HG03521 (cell line): ENCODE measurements around the gene FANK1.
"Not testable (repeated sequence)": the region's sequence is repeated elsewhere in the genome, so short reads cannot be mapped to it uniquely, and the experiment has no call there.

ENCODE experiments used
- ATAC-seq: cut with Tn5 transposase; IDR thresholded peaks from one replicate; pipeline ENCODE4 v1.9.1; 2021; ENCODE audit warnings: mild to moderate bottlenecking, moderate library complexity; ENCODE audit not compliant: unreplicated experiment

Gene FANK1

GRCh38 chr10:126016882-126017281 lies 120.5 kb downstream of the FANK1 start:
- no peak for ATAC-seq

GRCh38 chr10:126017961-126018560 lies 121.7 kb downstream of the FANK1 start:
- ATAC-seq, result no peak

- no peak for ATAC-seq
These were observed 125.6 kb downstream of the FANK1 start for GRCh38 chr10:126021833-126022500.

GRCh38 chr10:126022841-126023240 lies 126.5 kb downstream of the FANK1 start:
- no peak for ATAC-seq

GRCh38 chr10:126027692-126028091 lies 131.3 kb downstream of the FANK1 start:
- ATAC-seq, result no peak

GRCh38 chr10:126029999-126030398 lies 133.6 kb downstream of the FANK1 start:
- ATAC-seq, result no peak

- no peak for ATAC-seq
These were observed 138.2 kb downstream of the FANK1 start for GRCh38 chr10:126034586-126034985.

- no peak for ATAC-seq
These were observed 140.2 kb downstream of the FANK1 start for GRCh38 chr10:126036515-126036914.

- ATAC-seq, result no peak
These were observed 141.6 kb downstream of the FANK1 start for GRCh38 chr10:126037946-126038345.

GRCh38 chr10:126041117-126041516 lies 144.8 kb downstream of the FANK1 start:
- no peak for ATAC-seq

- peak; percentile 99 for ATAC-seq
These were observed 145.5 kb downstream of the FANK1 start for GRCh38 chr10:126041804-126042231.

GRCh38 chr10:126042354-126042753 lies 146.0 kb downstream of the FANK1 start:
- ATAC-seq, result no peak

GRCh38 chr10:126042906-126043305 lies 146.5 kb downstream of the FANK1 start:
- no peak for ATAC-seq

GRCh38 chr10:126043389-126043788 lies 147.0 kb downstream of the FANK1 start:
- no peak for ATAC-seq

- no peak for ATAC-seq
These were observed 149.5 kb downstream of the FANK1 start for GRCh38 chr10:126045861-126046260.

GRCh38 chr10:126046831-126047230 lies 150.5 kb downstream of the FANK1 start:
- no peak for ATAC-seq

- not testable (repeated sequence) for ATAC-seq
These were observed 151.4 kb downstream of the FANK1 start for GRCh38 chr10:126047749-126048148.

GRCh38 chr10:126049759-126050700 lies 153.7 kb downstream of the FANK1 start:
- no peak for ATAC-seq

GRCh38 chr10:126052171-126052570 lies 155.8 kb downstream of the FANK1 start:
- ATAC-seq, result no peak

- no peak for ATAC-seq
These were observed 157.8 kb downstream of the FANK1 start for GRCh38 chr10:126054191-126054590.

GRCh38 chr10:126057494-126057893 lies 161.1 kb downstream of the FANK1 start:
- no peak for ATAC-seq

GRCh38 chr10:126058104-126058503 lies 161.7 kb downstream of the FANK1 start:
- ATAC-seq, result no peak
